HCT116 (cell line): ENCODE measurements around the gene IL10.

ENCODE experiments used
- CTCF ChIP-seq, 3 experiments: fragments of 200-600 bp in 1 of 3; sonication (generic) in 1 of 3; IDR thresholded peaks in 2 of 3; conservative IDR thresholded peaks in 1 of 3; 2 replicates each; pipeline ENCODE4 v1.5.1; 2012 to 2017; ENCODE audit warnings: low read depth in 2 of 3, low read length in 2 of 3, antibody characterized with exemption in 1 of 3, borderline replicate concordance in 1 of 3, control low read depth in 1 of 3, mild to moderate bottlenecking in 1 of 3, mixed read lengths in 1 of 3, mixed run types in 1 of 3, moderate library complexity in 1 of 3; ENCODE audit not compliant: insufficient read depth in 1 of 3
- ELF1 ChIP-seq: IDR thresholded peaks from 2 replicates; pipeline ENCODE4 v1.6.1; 2012; ENCODE audit warnings: low read depth, borderline replicate concordance
- EZH2 ChIP-seq: fragments of 200-600 bp; sonication (generic); IDR thresholded peaks from 2 replicates; pipeline ENCODE4 v1.6.1; 2017; ENCODE audit warnings: antibody characterized with exemption, mixed run types
- POLR2A ChIP-seq: IDR thresholded peaks from 2 replicates; pipeline ENCODE4 v1.7.0; 2011; ENCODE audit warnings: borderline replicate concordance; ENCODE audit not compliant: insufficient read depth, insufficient read length; ENCODE audit errors: extremely low read depth
- POLR2AphosphoS5 ChIP-seq: IDR thresholded peaks from 2 replicates; pipeline ENCODE4 v1.6.1; 2011; ENCODE audit warnings: mild to moderate bottlenecking, low read depth, low read length, moderate library complexity
- RAD21 ChIP-seq: IDR thresholded peaks from 2 replicates; pipeline ENCODE4 v1.6.1; 2012; ENCODE audit warnings: low read depth, mild to moderate bottlenecking
- REST ChIP-seq: IDR thresholded peaks from 2 replicates; pipeline ENCODE4 v1.6.1; 2012; ENCODE audit warnings: low read depth
- YY1 ChIP-seq: IDR thresholded peaks from 2 replicates; pipeline ENCODE4 v1.6.1; 2011; ENCODE audit warnings: low read length, low read depth, moderate library complexity, mild to moderate bottlenecking; ENCODE audit not compliant: insufficient replicate concordance; ENCODE audit errors: extremely low read depth
- ZBTB33 ChIP-seq: IDR thresholded peaks from 2 replicates; pipeline ENCODE4 v1.6.1; 2011; ENCODE audit warnings: mild to moderate bottlenecking, low read length, moderate library complexity; ENCODE audit not compliant: insufficient replicate concordance; ENCODE audit errors: extremely low read depth
- ZFX ChIP-seq: fragments of 450-650 bp; IDR thresholded peaks from 2 replicates; pipeline ENCODE4 v1.6.1; 2017
- ZNF274 ChIP-seq: fragments of 200-500 bp; sonication (Bioruptor generic); IDR thresholded peaks from 2 replicates; pipeline ENCODE4 v1.6.1; 2014; ENCODE audit warnings: mild to moderate bottlenecking, low read depth, low read length, inconsistent platforms
- TF ChIP-seq, protein P1 (sequence below): IDR thresholded peaks from 2 replicates; pipeline ENCODE4 v1.6.1; 2012

- TF ChIP-seq EZH2 (no peak), POLR2AphosphoS5 (no peak), ZBTB33 (no peak), CTCF (IDR thresholded peaks at IDR 0.05 in 2 of 3, conservative IDR thresholded peaks at IDR 0.05 in 1 of 3; ENCODE audit: borderline replicate concordance in 1 of 3, insufficient read depth in 1 of 3, low read depth in 2 of 3, low read length in 2 of 3) (no peak), RAD21 (no peak), POLR2A (no peak), ZFX (no peak), ELF1 (no peak), YY1 (no peak), REST (no peak), ZNF274 (no peak)
- TF ChIP-seq, protein P1, sequence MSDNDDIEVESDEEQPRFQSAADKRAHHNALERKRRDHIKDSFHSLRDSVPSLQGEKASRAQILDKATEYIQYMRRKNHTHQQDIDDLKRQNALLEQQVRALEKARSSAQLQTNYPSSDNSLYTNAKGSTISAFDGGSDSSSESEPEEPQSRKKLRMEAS: no peak
These were observed 979 bp downstream of the IL10 start for GRCh38 chr1:206771338-206771692.
